Testis (tissue), 2 donors: ENCODE measurements around the gene CRYM.

Source experiments
- POLR2A ChIP-seq: fragments of 450-650 bp; IDR thresholded peaks from one replicate; pipeline ENCODE4 v1.6.1; 2017; ENCODE audit warnings: antibody characterized with exemption, mild to moderate bottlenecking, moderate library complexity
- TF ChIP-seq, protein P1 (sequence below), 3 experiments: fragments of 450-650 bp in 2 of 3; fragments of 200-600 bp in 1 of 3; sonication (generic) in 1 of 3; IDR thresholded peaks; one replicate each; pipeline ENCODE4 v1.5.1; 2016 to 2019; ENCODE audit warnings: antibody characterized with exemption in 3 of 3, mild to moderate bottlenecking in 2 of 3, moderate library complexity in 1 of 3

GRCh38 chr16:21224800-21225199 is 53.3 kb downstream of the CRYM start:
- TF ChIP-seq, protein P1, sequence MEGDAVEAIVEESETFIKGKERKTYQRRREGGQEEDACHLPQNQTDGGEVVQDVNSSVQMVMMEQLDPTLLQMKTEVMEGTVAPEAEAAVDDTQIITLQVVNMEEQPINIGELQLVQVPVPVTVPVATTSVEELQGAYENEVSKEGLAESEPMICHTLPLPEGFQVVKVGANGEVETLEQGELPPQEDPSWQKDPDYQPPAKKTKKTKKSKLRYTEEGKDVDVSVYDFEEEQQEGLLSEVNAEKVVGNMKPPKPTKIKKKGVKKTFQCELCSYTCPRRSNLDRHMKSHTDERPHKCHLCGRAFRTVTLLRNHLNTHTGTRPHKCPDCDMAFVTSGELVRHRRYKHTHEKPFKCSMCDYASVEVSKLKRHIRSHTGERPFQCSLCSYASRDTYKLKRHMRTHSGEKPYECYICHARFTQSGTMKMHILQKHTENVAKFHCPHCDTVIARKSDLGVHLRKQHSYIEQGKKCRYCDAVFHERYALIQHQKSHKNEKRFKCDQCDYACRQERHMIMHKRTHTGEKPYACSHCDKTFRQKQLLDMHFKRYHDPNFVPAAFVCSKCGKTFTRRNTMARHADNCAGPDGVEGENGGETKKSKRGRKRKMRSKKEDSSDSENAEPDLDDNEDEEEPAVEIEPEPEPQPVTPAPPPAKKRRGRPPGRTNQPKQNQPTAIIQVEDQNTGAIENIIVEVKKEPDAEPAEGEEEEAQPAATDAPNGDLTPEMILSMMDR (IDR thresholded peaks at IDR 0.05), result no peak
- no peak for TF ChIP-seq POLR2A
